ENCODE data around the gene TIMM13.
"Not testable (repeated sequence)": the region's sequence is repeated elsewhere in the genome, so short reads cannot be mapped to it uniquely, and the experiment has no call there.

TIMM13 gene

DNA sequence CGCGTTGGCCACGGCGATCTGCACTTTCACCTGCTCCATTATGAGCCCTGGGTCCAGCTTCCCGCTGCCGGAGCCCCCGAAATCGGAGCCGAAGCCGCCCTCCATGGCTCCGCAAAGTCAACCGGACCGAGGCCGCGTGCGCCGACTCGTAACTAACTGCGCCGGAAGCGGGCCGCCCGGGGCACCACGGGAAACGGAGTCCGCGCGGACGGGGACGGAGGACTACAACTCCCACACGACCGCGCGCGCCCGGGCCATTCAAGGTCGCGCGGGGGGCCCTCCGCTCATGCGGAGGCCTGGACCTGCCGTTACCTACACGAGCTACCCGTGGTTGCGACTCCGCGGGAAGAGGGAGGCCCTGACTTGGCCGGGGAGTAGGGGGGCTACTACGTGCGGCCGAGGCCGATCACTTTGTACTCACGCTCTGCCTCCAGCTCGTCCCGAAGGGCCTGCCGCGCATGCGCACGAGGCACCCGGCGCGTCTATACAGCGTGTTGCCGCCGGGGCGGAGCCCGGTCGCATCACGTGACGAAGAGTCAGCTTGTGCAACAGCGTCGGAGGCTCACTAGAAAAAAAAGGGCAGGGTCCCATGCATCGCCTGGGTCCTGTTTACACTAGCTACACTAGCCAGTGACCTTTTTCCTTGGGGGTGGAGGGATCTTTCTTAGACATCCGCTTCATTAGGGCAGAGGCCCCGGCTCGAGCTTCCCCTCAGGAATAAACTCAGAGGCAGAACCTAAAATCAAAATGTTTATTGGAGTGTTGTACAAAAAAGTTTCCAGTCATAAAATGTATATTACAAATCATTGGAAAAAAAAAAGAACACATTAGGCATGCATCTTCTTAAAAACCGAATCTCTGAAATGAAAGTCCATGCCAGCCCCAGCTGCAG is at the start of gene TIMM13:
TSS of gene TIMM13 (minus strand) at position 158 of the 892 bp plus-strand sequence. CDS start at position 105, 53 bp downstream.
- peak; percentile 97 for DNase-seq

DNA sequence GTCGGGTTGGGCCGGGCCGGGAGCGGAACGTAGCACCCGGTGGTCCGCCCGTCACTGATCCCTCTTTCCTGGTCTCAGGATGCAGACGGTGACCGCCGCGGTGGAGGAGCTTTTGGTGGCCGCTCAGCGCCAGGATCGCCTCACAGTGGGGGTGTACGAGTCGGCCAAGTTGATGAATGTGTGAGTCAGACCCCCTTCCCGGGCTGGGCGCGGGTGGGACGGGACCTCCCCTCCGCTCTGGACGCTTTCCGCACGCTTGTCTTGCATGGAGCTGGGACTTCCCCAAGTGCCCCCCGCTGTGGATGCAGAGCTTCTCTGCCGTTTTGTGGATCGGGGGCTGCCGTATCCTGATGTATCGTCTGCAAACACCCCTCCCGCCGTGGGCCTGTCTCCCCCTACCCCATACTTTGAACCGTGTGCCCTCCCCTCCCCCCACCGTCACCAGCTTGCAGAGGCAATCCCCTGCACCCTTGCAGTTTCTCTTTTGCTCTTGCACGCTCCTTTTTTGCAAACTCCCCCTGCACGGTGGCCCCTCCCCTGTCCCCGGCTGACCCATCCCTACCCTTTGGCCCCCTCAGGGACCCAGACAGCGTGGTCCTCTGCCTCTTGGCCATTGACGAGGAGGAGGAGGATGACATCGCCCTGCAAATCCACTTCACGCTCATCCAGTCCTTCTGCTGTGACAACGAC is 49.2 kb upstream of the TIMM13 start:
- peak; percentile 71 for DNase-seq

DNA sequence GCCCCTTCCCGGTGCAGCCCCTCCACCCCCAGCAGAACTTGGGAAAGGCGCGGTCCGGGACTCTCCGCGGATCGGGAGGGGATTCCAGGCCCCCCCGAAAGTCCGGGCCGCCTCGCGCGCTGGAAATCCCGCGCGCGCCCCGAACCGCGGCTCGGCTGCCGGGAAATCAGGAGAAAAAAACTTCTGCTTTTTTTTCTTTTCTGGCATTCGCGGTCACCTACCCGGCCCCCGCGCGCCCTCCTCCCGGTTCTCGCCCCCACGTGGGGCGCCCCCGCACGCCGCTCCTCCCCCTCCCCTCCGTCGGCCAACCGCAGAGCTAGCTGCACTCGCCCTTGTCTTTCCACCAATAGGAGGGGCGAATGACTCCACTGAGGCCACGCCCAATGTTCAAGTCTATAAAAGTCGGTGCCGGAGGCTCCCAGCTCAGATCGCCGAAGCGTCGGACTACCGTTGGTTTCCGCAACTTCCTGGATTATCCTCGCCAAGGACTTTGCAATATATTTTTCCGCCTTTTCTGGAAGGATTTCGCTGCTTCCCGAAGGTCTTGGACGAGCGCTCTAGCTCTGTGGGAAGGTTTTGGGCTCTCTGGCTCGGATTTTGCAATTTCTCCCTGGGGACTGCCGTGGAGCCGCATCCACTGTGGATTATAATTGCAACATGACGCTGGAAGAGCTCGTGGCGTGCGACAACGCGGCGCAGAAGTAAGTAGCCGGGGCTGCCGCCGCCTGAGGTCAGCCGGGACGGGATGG is 48.5 kb upstream of the TIMM13 start, which contains the start of gene GADD45B:
TSS of gene GADD45B (plus strand) at position 426 of the 749 bp plus-strand sequence. CDS start at position 658, 232 bp downstream.
- DNase-seq = peak; percentile 98

DNA sequence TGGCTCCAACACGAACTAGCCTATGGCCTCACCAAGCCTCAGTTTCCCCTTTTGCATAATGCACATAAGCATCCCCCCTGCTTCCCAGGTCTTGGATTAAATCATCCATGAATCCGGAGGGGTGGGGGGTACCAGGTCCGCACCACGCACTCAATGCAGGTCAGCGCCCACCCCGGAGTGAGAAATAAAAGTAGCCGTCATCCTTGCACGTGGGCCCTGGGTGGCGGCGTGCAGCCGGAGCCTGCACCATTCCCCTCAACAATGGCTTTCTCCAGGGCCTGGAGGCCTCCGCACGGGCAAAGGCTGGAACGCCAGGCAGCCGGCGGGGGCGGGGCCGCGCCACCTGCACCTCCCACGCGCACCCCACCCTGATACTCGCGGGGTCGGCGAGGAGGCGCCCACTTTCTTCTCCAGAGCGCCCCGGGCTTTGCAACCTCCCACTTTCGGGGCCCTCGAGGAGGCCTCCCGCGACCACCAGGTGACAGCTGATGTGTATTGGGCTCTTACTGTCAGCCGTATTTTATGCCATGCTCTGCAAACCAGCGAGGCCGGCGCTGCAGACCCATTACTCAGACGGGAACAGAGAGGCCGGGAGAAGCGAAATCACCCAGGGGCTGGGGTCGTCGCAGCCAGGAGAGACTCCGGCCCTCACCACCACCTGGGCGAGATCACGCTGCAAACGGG is 47.8 kb upstream of the TIMM13 start:
- peak; percentile 70 for DNase-seq

DNA sequence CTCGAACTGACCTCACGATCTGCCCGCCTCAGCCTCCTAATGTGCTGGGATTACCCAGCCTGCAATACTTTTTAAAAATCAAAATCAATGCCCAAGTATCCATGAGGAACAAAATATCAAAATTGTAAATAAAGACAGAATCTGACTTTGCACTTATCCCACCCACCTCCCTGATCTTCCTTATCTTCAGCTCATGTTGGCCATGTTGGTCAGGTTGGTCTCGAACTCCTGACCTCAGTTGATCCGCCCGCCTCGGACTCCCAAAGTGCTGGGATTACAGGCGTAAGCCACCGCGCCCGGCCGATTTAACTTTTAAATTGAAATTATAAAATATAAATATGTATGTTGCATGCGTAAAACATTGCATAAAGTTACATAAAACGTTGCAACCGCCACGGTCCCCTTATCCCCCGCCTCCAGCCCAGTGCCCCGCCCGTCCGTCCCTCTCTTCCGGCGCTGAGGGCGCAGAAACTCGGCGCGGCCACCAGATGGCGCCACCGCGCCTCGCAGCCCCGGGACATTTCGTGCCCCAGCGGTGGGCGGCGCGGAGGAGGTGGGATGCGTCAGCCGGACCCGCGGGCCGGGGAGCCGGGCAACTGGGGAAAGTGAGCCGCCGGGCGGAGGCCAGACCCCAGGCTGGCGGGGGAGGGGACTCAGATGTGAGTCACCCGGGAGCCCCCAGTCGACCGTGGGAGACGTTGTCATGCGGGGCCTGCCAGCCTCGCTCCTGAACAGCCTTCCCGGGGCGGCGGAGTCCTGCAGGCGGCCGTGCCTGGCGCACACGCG is 47.0 kb upstream of the TIMM13 start:
- peak; percentile 91 for DNase-seq

DNA sequence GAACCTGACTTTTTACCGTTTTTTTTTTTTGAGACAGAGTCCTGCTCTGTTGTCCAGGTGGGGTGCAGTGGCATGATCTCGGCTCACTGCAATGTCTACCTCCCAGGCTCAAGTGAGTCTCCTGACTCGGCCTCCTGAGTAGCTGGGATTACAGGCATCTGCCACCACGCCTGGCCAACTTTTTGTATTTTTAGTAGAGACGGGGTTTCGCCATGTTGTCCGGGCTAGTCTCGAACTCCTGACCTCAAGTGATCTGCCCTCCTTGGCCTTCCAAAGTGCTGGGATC is 42.5 kb upstream of the TIMM13 start:
- not testable (repeated sequence) for DNase-seq

DNA sequence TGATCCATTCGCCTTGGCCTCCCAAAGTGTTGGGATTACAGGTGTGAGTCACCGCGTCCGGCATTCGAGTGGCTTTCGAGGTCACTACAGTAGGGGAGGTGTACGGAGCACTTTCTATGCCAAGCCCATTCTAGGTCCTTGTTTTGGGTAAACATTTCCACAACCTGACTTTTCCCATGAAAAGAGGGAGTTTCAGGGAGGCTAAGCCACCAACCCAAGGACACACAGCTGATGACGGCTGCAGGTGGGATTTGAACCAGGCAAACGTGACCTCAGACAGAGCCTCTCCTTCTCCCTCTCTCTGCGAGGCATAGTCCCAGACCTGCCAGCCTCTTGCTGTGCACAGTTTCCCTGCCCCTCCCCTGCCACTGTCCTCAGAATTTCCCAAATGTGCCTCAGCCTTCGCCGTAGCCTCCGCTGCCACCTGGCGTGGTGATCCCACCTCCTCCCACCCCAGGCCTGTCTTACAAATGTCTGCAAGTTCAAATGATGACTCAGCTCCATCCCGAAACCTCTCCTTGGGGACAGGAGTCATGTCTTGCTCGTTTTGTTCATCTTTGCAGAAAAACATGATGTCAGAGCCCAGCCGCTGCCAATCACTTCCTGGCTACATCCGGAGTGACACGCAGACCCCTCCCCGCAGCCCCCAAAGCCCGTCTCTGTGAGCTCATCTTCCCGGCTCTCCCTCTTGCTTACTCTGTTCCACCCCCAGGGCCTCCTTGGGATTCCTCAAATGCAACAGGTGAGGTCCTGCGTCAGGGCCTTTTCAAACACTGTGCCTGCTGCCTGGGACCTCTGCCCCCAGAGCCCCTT is 41.9 kb upstream of the TIMM13 start:
- DNase-seq = peak; percentile 79

DNA sequence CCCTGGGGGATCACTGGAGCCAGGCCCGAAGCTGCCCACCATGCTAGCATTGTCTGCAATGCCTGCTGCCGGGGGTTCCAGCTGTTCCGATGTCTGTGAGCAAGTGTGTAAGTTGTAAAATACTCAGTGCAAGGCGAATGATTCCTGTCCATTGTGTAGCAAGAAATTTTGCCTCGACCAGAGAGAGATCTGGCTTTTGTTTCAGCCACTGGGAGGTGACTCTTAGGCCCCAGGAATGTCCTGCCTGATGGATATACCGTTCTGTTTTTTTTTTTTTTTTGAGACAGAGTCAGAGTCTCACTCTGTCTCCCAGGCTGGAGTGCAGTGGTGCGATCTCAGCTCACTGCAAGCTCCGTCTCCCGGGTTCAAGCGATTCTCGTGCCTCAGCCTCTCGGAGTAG is 41.2 kb upstream of the TIMM13 start:
- no peak for DNase-seq

DNA sequence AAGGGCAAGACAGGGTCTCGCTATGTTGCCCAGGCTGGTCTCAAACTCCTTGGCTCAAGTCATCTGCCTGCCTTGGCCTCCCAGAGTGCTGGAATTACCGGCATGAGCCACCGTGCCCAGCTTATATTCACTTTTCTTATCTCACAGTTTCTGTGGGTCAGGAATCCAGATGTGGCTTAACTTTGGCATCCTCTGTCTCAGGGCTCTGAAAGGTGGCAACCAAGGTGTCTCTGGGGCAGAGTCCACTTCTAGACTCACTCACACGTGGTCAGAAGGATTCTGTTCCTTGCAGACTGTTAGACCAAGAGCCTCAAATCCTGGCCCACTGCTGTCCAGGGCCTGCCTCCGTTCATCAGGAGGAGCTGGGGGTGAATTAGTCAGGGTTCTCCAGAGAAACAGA is 37.0 kb upstream of the TIMM13 start:
- DNase-seq = no peak

DNA sequence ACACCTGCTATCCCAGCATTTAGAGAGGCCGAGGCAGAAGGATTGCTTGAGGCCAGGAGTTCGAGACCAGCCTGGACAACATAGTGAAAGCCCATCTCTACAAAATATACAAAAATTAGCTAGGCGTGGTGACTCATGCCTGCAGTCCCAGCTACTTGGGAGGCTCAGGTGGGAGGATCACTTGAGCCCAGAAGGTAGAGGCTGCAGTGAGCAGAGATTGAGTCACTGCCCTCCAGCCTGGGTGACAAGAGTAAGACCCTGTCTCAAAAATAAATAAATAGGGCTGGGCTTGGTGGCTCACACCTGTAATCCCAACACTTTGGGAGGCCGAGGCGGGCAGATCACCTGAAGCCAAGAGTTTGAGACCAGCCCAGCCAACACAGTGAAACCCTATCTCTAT is 36.3 kb upstream of the TIMM13 start:
- not testable (repeated sequence) for DNase-seq

DNA sequence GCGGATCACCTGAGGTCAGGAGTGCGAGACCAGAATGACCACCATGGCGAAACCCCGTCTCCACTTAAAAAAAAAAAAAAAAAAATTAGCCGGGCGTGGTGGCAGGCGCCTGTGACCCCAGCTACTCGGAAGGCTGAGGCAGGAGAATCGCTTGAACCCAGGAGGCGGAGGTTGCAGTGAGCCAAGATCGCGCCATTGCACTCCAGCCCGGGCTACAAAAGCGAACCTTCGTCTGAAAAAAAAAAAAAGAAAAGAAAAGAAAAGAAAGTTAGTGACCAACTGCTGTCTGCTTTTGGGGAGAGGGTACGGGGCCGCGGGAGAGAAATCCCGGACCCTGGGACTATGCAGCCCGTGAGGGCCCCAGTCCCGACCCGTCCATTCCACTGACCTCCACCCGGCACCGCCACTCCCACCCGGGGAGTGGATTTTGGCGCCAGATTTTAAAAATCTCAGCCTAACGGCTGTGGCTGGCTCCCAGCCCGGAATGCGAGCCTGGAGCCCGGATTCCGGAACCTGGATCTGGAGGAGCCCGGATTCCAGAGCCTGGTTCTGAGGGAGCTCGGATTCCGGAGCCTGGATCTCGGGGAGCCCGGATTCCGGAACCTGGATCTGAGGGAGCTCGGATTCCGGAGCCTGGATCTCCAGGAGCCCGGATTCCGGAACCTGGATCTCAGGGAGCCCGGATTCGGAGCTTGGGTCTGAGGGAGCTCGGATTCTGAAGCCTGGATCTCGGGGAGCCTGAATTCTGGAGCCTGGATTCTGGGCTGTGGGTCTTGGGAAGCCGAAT is 35.4 kb upstream of the TIMM13 start:
- DNase-seq = no peak

DNA sequence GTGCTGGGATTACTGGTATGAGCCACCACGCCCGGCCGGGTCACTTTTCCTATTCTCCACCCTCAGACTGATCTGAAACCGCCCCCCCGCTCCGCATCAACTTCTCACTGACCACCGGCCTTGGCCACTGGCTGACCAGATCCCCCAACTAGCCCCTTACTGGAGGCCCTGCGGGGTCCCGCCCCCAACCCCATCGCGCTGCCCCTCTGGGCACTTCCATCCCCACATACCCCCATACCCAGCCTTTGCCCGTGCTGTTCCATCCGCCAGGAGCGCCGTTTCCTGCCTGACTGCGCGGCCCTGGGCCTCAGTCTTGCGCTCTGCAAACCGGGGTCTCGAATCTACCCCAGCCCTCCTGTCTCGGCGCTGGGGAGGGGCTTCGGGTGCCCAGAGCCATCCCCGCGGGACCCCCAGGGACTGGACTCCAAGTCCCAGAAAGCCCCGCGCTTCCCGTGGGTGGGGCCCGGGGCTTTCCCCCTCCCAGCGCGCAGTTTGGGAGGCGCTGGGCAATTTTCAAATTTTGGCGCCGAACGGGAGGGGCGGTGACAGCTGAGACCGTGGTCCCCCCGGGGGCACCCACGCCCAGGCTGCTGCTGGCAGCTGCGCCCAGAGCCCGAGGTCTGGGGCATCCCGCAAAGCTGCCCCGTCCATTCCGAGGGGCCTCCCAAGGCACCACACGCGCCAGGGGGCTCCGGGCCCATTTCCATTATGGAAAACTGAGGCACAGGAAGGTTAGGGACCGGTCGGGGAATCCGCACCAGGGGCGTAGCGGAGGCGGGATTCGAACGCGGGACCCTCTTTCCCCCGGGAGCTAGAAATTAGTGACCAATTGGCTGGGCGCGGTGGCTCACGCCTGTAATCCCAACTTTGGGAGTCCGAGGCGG is 34.6 kb upstream of the TIMM13 start:
- peak; percentile 86 for DNase-seq

DNA sequence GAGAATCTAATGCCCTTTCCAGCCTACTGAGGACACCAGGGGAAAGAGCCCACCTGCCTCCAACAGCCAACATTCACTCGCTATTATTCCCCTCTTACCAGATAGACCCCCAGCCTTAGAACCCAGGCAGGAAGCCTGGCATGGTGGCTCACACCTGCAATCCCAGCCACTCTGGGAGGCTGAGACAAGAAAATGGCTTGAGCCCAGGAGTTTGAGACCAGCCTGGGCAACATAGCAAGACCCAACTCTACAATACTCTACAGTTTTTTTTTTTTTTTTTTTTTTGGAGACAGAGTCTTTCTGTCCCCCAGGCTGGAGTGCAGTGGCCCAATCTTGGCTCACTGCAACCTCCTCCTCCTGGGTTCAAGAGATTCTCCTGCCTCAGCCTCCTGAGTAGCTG is 32.9 kb upstream of the TIMM13 start:
- no peak for DNase-seq

DNA sequence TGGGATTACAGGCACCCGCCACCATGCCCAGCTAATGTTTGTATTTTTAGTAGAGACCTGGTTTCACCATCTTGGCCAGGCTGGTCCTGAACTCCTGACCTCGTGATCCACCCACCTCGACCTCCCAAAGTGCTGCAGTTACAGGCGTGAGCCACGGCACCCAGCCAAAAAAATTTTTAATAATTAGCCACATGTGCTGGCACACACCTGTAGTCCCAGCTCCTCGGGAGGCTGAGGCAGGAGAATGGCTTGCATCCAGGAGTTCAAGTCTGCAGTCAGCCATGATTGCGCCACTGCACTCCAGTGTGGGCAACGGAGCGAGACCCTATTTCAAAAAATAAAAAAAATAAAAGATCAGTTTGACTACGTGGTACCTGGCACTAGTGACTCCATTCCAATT is 31.4 kb upstream of the TIMM13 start:
- DNase-seq = not testable (repeated sequence)

DNA sequence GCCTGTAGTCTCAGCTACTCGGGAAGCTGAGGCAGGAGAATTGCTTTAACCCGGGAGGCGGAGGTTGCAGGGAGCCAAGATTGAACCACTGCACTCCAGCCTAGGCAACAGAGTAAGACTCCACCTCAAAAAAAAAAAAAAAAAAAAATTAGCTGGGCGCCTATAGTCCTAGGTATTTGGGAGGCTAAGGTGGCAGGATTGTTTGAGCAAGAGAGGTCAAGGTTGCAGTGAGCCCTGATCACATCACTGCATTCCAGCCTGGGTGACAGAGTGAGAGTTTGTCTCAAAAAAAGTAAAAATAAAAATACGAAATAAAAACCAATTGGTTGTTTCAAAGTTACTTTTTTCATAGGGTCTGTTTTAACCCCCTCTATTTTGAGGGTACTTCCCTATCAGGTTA is 30.7 kb upstream of the TIMM13 start:
- DNase-seq = no peak

DNA sequence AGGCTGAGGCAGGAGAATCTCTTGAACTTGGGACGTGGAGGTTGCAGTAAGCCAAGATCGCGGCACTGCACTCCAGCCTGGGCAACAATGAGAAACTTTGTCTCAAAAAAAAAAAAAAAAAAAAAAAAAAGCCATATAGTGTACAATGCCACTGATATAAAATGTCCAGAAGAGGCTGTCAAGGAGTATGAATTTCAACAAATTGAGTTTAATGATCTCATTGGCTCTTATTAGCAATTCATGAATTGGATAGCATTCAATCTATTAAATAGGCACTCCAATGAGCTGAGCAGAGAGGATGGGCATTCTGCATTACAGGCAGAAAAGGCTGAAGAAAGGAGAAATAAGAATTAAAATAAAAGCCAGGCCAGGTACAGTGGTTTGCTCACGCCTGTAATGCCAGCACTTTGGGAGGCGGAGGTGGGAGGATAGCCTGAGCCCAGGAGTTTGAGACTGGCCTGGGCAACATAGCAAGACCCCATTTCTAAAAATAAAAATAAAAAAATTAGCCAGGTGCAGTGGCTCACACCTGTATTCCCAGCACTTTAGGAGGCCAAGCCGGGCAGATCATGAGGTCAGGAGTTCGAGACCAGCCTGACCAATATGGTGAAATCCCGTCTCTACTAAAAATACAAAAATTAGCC is 30.1 kb upstream of the TIMM13 start:
- DNase-seq = no peak

DNA sequence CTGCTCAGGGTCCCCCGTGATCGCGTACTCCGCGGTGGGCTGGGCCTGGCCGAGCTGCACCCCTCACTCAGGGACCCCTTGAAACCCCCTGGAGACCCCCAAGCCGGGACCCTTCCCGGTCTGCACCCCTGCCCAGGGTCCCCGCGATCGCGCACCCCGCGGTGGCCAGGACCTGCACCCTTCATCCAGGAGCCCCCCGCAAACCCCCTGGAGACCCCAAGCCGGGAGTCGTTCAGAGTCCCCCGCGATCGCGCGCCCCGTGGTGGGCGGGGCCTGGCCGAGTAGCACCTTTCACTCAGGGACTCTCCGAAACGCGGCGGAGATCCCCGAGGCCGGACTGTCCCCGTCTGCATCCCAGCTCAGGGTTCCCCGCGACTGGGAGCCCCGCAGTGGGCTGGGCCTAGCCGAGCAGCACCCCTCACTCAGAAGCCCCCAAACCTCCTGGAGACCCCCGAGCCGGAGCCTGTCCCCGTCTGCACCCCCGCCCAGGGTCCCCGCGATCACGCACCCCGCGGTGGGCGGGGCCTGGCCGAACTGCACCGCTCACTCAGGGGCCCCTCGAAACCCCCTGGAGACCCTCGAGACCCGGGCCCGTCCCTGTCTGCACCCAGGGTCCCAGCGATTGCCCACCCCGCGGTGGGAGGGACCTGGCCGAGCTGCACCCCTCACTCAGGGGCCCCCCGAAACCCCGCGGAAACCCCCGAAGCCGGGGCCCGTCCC is 28.6 kb upstream of the TIMM13 start:
- DNase-seq = peak; percentile 62
